ENCODE results near the gene GALNT18.

DNA sequence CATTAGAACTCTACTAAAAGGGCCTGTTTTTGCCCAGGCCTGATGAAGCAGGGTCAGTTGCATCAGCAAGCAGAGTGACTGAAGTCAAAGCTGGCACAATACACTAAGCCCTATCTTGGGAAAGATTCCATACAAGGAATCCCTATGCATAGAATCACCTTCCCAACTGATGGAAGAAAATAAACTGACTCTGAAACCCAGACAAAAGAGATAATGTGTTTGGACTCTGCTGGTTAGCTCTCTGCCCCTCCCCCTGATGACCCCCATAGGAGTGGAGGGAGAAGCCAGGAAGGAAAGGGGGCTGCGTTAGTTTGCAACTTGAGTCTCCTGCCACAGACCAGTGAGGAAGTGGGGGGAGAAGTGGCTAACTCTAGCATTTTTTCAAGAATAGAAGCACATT is 32.9 kb downstream of the GALNT18 start:
- TF ChIP-seq, protein P1, sequence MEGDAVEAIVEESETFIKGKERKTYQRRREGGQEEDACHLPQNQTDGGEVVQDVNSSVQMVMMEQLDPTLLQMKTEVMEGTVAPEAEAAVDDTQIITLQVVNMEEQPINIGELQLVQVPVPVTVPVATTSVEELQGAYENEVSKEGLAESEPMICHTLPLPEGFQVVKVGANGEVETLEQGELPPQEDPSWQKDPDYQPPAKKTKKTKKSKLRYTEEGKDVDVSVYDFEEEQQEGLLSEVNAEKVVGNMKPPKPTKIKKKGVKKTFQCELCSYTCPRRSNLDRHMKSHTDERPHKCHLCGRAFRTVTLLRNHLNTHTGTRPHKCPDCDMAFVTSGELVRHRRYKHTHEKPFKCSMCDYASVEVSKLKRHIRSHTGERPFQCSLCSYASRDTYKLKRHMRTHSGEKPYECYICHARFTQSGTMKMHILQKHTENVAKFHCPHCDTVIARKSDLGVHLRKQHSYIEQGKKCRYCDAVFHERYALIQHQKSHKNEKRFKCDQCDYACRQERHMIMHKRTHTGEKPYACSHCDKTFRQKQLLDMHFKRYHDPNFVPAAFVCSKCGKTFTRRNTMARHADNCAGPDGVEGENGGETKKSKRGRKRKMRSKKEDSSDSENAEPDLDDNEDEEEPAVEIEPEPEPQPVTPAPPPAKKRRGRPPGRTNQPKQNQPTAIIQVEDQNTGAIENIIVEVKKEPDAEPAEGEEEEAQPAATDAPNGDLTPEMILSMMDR (IDR thresholded peaks at IDR 0.05), result no peak
- TF ChIP-seq POLR2A (IDR thresholded peaks at IDR 0.05), result no peak
